ENCODE measurements around the gene TFF1.
A peak's percentile ranks its signal among the peaks of the same experiment; 100 is the strongest.

The TFF1 gene

GRCh38 chr21:42360317-42360716, 6.0 kb downstream of the TFF1 start:
- Histone ChIP-seq H3K9me3 (ENCODE audit: insufficient read depth, low read depth, low read length) (no peaks in the 10 kb centered on the region), H3K9me2 (replicated peaks; ENCODE audit: low read depth, low read length) (no peaks in the 10 kb centered on the region), H3K4me1 (ENCODE audit: insufficient read depth, low read length, poor library complexity, severe bottlenecking) (peaks cover 5% of the 10 kb centered on the region), H3K27me3 (ENCODE audit: insufficient read depth, low read length, poor library complexity, severe bottlenecking) (no peaks in the 10 kb centered on the region), H3K4me3 (ENCODE audit: low read length, poor library complexity, severe bottlenecking) (no peak overlapping the region), H2AFZ (ENCODE audit: low read length) (no peak overlapping the region), H3K9ac (ENCODE audit: low read depth, low read length, poor library complexity, severe bottlenecking) (no peak overlapping the region), H3K36me3 (ENCODE audit: insufficient read depth, low read length) (no peaks in the 10 kb centered on the region), H3F3A (ENCODE audit: low read depth) (no peaks in the 10 kb centered on the region), H3K4me2 (ENCODE audit: low read depth, low read length, poor library complexity, severe bottlenecking) (no peak overlapping the region), H3K79me2 (ENCODE audit: insufficient read depth, low read length) (no peaks in the 10 kb centered on the region), H4K20me1 (ENCODE audit: insufficient read depth, low read length, poor library complexity, severe bottlenecking) (no peaks in the 10 kb centered on the region)
- TF ChIP-seq CTCF (conservative IDR thresholded peaks at IDR 0.05; ENCODE audit: low read length): peak; percentile 72
- no peak for TF ChIP-seq EZH2phosphoT487 (IDR thresholded peaks at IDR 0.05; ENCODE audit: borderline replicate concordance)

- no peaks in the 10 kb centered on the region for H3F3A ChIP-seq (ENCODE audit: low read depth)
- H3K4me1 ChIP-seq (ENCODE audit: insufficient read depth, low read length, poor library complexity, severe bottlenecking): peaks cover 4% of the 10 kb centered on the region
- no peaks in the 10 kb centered on the region for H3K9me2 ChIP-seq (replicated peaks; ENCODE audit: low read depth, low read length)
- H3K9ac ChIP-seq (ENCODE audit: low read depth, low read length, poor library complexity, severe bottlenecking): no peak overlapping the region
- H3K4me3 ChIP-seq (ENCODE audit: low read length, poor library complexity, severe bottlenecking): no peak overlapping the region
- no peaks in the 10 kb centered on the region for H4K20me1 ChIP-seq (ENCODE audit: insufficient read depth, low read length, poor library complexity, severe bottlenecking)
- H3K27me3 ChIP-seq (ENCODE audit: insufficient read depth, low read length, poor library complexity, severe bottlenecking): no peaks in the 10 kb centered on the region
- 0 out of 2 replicates have a peak, but pooled peaks cover 3% of the 10 kb centered on the region for H3K9me3 ChIP-seq (ENCODE audit: insufficient read depth, low read depth, low read length)
- TF ChIP-seq EZH2phosphoT487 (IDR thresholded peaks at IDR 0.05; ENCODE audit: borderline replicate concordance) (no peak), CTCF (conservative IDR thresholded peaks at IDR 0.05; ENCODE audit: low read length) (no peak)
- H3K4me2 ChIP-seq (ENCODE audit: low read depth, low read length, poor library complexity, severe bottlenecking): no peak overlapping the region
- no peaks in the 10 kb centered on the region for H3K79me2 ChIP-seq (ENCODE audit: insufficient read depth, low read length)
- no peaks in the 10 kb centered on the region for H3K36me3 ChIP-seq (ENCODE audit: insufficient read depth, low read length)
- no peak overlapping the region for H2AFZ ChIP-seq (ENCODE audit: low read length)
Observed at GRCh38 chr21:42358937-42359336, 7.4 kb downstream of the TFF1 start.

GRCh38 chr21:42358261-42358660, 8.1 kb downstream of the TFF1 start:
- H3K36me3 ChIP-seq (ENCODE audit: insufficient read depth, low read length): no peaks in the 10 kb centered on the region
- H3K79me2 ChIP-seq (ENCODE audit: insufficient read depth, low read length): no peaks in the 10 kb centered on the region
- H3K27me3 ChIP-seq (ENCODE audit: insufficient read depth, low read length, poor library complexity, severe bottlenecking): no peaks in the 10 kb centered on the region
- H3K9me3 ChIP-seq (ENCODE audit: insufficient read depth, low read depth, low read length): 0 out of 2 replicates have a peak, but pooled peaks cover 3% of the 10 kb centered on the region
- no peak overlapping the region for H3K9ac ChIP-seq (ENCODE audit: low read depth, low read length, poor library complexity, severe bottlenecking)
- no peaks in the 10 kb centered on the region for H3F3A ChIP-seq (ENCODE audit: low read depth)
- no peaks in the 10 kb centered on the region for H4K20me1 ChIP-seq (ENCODE audit: insufficient read depth, low read length, poor library complexity, severe bottlenecking)
- TF ChIP-seq CTCF (conservative IDR thresholded peaks at IDR 0.05; ENCODE audit: low read length) (no peak), EZH2phosphoT487 (IDR thresholded peaks at IDR 0.05; ENCODE audit: borderline replicate concordance) (no peak)
- H3K4me3 ChIP-seq (ENCODE audit: low read length, poor library complexity, severe bottlenecking): no peak overlapping the region
- no peaks in the 10 kb centered on the region for H3K9me2 ChIP-seq (replicated peaks; ENCODE audit: low read depth, low read length)
- no peak overlapping the region for H2AFZ ChIP-seq (ENCODE audit: low read length)
- no peak overlapping the region for H3K4me2 ChIP-seq (ENCODE audit: low read depth, low read length, poor library complexity, severe bottlenecking)
- peaks cover 9% of the 10 kb centered on the region for H3K4me1 ChIP-seq (ENCODE audit: insufficient read depth, low read length, poor library complexity, severe bottlenecking)

Measured in Loucy (cell line).